ENCODE measurements around the gene SF3A1.

- TF ChIP-seq CTCF (conservative IDR thresholded peaks at IDR 0.05 in 1 of 2, IDR thresholded peaks at IDR 0.05 in 1 of 2; ENCODE audit: low read depth in 1 of 2, low read length in 2 of 2): no peak
- TF ChIP-seq EZH2 (IDR thresholded peaks at IDR 0.05; ENCODE audit: low read length, missing control alignments): no peak
These were observed 67.3 kb downstream of the SF3A1 start, which contains the start of gene CASTOR1 for GRCh38 chr22:30289141-30289979.

All from fibroblast of lung (primary cell).